ENCODE data around the gene PRKAG2. TPM values are rescaled to one million over a fixed set of nuclear protein-coding genes. Genes with fewer than 3 reads are reported as not detected.

PRKAG2 gene
- total RNA-seq, 1 donor from 2014 or later = 17.9 TPM

- Mint-ChIP-seq H3K4me1 (ENCODE audit: unreplicated experiment) (peaks cover 15% of the 10 kb centered on the region), H3K9me3 (no peaks in the 10 kb centered on the region), H3K36me3 (no peaks in the 10 kb centered on the region), H3K4me3 (no peak overlapping the region), H3K27me3 (no peaks in the 10 kb centered on the region), H3K27ac (no peak overlapping the region)
- no peak for TF ChIP-seq CTCF (conservative IDR thresholded peaks at IDR 0.05)
- DNase-seq (ENCODE audit: extremely low spot score, unreplicated experiment) = no peak
Observed at GRCh38 chr7:151836191-151836926, 40.6 kb downstream of the PRKAG2 start.

- H3K27me3 Mint-ChIP-seq = no peaks in the 10 kb centered on the region
- no peak overlapping the region for H3K4me3 Mint-ChIP-seq
- no peak for TF ChIP-seq CTCF (conservative IDR thresholded peaks at IDR 0.05)
- H3K4me1 Mint-ChIP-seq (ENCODE audit: unreplicated experiment) = peaks cover 15% of the 10 kb centered on the region
- no peak overlapping the region for H3K27ac Mint-ChIP-seq
- no peak for DNase-seq (ENCODE audit: extremely low spot score, unreplicated experiment)
- no peaks in the 10 kb centered on the region for H3K9me3 Mint-ChIP-seq
- H3K36me3 Mint-ChIP-seq = no peaks in the 10 kb centered on the region
Observed at GRCh38 chr7:151835636-151836035, 41.3 kb downstream of the PRKAG2 start.

GRCh38 chr7:151834271-151835035 lies 42.5 kb downstream of the PRKAG2 start:
- DNase-seq (ENCODE audit: extremely low spot score, unreplicated experiment) = no peak

GRCh38 chr7:151833691-151834090 lies 43.2 kb downstream of the PRKAG2 start:
- no peak overlapping the region for H3K27ac Mint-ChIP-seq
- TF ChIP-seq CTCF (conservative IDR thresholded peaks at IDR 0.05) = no peak
- H3K9me3 Mint-ChIP-seq = no peaks in the 10 kb centered on the region
- H3K27me3 Mint-ChIP-seq = no peaks in the 10 kb centered on the region
- no peaks in the 10 kb centered on the region for H3K36me3 Mint-ChIP-seq
- H3K4me3 Mint-ChIP-seq = no peak overlapping the region
- DNase-seq (ENCODE audit: extremely low spot score, unreplicated experiment) = no peak
- peaks cover 15% of the 10 kb centered on the region for H3K4me1 Mint-ChIP-seq (ENCODE audit: unreplicated experiment)

More at GRCh38 chr7:151834271-151835035, 42.5 kb downstream of the PRKAG2 start:
- Mint-ChIP-seq H3K27ac (no peak overlapping the region), H3K4me1 (ENCODE audit: unreplicated experiment) (peaks cover 15% of the 10 kb centered on the region), H3K9me3 (no peaks in the 10 kb centered on the region), H3K4me3 (no peak overlapping the region), H3K36me3 (no peaks in the 10 kb centered on the region), H3K27me3 (no peaks in the 10 kb centered on the region)
- no peak for TF ChIP-seq CTCF (conservative IDR thresholded peaks at IDR 0.05)

- H3K36me3 Mint-ChIP-seq = no peaks in the 10 kb centered on the region
- no peak for DNase-seq (ENCODE audit: extremely low spot score, unreplicated experiment)
- no peak for TF ChIP-seq CTCF (conservative IDR thresholded peaks at IDR 0.05)
- H3K4me3 Mint-ChIP-seq = no peak overlapping the region
- no peaks in the 10 kb centered on the region for H3K9me3 Mint-ChIP-seq
- no peaks in the 10 kb centered on the region for H3K27me3 Mint-ChIP-seq
- H3K27ac Mint-ChIP-seq = no peak overlapping the region
- peaks cover 15% of the 10 kb centered on the region for H3K4me1 Mint-ChIP-seq (ENCODE audit: unreplicated experiment)
Observed at GRCh38 chr7:151833213-151833651, 43.7 kb downstream of the PRKAG2 start.

All from type B pancreatic cell (in vitro differentiated cells).